ENCODE results near the gene ELOVL2.

DNA sequence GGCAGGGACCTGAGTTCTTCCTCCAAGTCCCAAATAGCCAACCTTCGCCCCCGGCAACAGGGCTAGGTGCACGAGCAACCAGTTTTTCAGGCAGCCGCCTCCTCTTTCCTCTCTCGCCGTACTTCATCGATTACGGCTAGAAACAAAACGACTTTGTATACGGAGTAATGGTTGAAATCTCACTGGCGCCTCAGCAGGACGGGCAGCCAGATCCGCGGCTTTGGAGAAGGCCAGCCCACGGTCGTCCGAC is 49.2 kb upstream of the ELOVL2 start:
- TF ChIP-seq POLR2AphosphoS5 (IDR thresholded peaks at IDR 0.05; ENCODE audit: insufficient read depth in 1 of 2, low read depth in 1 of 2): no peak
- TF ChIP-seq, protein P1, sequence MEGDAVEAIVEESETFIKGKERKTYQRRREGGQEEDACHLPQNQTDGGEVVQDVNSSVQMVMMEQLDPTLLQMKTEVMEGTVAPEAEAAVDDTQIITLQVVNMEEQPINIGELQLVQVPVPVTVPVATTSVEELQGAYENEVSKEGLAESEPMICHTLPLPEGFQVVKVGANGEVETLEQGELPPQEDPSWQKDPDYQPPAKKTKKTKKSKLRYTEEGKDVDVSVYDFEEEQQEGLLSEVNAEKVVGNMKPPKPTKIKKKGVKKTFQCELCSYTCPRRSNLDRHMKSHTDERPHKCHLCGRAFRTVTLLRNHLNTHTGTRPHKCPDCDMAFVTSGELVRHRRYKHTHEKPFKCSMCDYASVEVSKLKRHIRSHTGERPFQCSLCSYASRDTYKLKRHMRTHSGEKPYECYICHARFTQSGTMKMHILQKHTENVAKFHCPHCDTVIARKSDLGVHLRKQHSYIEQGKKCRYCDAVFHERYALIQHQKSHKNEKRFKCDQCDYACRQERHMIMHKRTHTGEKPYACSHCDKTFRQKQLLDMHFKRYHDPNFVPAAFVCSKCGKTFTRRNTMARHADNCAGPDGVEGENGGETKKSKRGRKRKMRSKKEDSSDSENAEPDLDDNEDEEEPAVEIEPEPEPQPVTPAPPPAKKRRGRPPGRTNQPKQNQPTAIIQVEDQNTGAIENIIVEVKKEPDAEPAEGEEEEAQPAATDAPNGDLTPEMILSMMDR (IDR thresholded peaks at IDR 0.05): no peak

All from vagina (tissue), 2 donors.